ENCODE measurements around the gene PLK3. TPM values are rescaled to one million over a fixed set of nuclear protein-coding genes. Genes with fewer than 3 reads are reported as not detected.

PLK3 gene
- total RNA-seq (2022; extraction: Qiagen RNA extraction; ENCODE audit: low read depth) = 9.4 to 22.4 TPM (median 17.4 TPM) in 5 replicates

GRCh38 chr1:44799770-44800584 is at the start of gene PLK3:
PLK3 (plus strand) TSS chr1:44800377; CDS start chr1:44800464, 87 bp downstream.

GRCh38 chr1:44775078-44775929 is 24.9 kb upstream of the PLK3 start, which contains the start of gene RPS8:
RPS8 (plus strand) TSS chr1:44775540; CDS start chr1:44775597, 57 bp downstream.

GRCh38 chr1:44788120-44788860 is 11.9 kb upstream of the PLK3 start, which contains the start of gene BEST4:
BEST4 (minus strand) TSS chr1:44788170; CDS start chr1:44787705, 465 bp downstream.

DNA sequence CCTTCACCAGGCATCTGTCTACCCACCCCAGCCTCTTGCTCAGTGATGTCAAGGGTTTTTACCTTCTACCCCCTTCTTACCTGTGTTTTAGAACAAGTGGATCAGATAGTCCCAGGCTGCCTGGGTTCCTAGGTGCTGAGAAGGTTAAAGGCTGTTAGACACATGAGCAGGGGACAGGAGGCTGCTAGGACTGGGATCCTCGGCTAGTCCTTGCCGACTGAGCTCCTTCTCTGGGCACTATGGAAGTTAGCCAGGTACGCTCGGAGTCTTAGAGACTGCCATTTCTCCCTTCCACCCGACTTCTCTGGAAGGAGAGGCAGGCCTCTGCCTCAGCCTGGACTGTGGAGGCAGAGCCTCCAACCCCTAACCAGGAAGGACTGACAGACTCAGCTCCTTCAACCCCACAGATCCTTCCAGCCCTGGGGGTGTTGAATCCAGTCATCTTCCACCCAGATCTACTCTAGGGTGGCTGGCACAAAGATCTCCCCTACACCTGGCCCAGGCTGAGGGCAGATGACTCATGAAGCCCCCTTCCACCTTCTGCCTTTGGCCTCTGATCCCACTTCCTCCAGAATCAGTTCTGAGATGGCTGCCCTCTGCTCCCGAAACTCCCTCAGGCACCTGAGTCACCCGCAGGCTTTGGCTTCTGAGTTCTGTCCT is 6.7 kb downstream of the PLK3 start, which contains the start of gene DYNLT4:
TSS of gene DYNLT4 (minus strand) at position 648 of the 660 bp plus-strand sequence. CDS start 683 bp downstream, outside the sequence.

DNA sequence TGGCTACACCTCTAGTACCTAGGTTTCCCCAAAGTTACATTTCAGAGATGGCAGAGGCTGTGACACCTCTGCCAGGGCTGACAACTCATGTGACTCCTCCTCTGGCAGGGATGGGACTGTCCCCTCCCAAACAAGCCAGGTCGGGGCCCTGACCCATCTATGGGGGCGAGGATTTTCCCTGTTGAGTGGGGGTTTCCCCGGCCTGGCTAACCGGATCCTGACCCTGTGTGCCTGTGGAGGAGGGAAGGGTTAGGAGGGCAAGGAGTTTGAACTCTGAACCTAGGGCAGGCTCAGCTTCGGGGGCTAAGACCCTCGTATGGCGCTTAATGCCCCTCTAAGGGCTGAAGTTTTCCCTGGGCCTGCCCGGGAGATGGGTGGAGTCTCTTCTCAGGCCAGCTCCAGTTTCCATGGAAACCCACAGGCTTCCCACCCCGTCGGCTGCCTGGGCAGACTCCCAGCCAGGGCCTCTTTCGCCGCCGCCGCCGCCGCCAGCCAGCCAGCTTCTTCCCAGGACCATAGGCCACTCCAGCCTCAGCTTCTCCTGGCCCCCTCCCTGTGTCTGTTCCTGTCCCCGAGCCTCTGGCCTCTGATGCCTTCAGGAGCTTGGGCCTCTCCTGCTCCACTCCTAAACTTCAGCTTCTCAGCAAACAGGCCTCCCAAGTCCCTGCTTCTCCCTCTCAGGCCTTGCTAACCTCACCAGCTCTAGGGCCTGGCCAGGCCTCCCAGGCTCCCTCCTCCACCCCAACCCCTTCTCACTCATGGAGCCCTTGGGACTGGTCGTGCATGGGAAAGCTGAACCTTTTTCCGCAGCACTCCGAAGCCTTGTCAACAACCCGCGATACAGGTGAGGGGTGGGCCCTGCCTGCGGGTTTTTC is 8.1 kb downstream of the PLK3 start, which contains the start of gene BTBD19:
TSS of gene BTBD19 (plus strand) at position 461 of the 875 bp plus-strand sequence. CDS start at position 759, 298 bp downstream.

GRCh38 chr1:44842862-44843655 is 42.9 kb downstream of the PLK3 start, which contains the start of gene PTCH2:
PTCH2 (minus strand) TSS chr1:44843253; CDS start chr1:44842932, 321 bp downstream.

Other genes starting within 250 kb of the PLK3 start
- gene TMEM53, start 125.9 kb upstream of the PLK3 start, total RNA-seq (2022; extraction: Qiagen RNA extraction; ENCODE audit: low read depth) = 5.7 to 10.2 TPM (median 9.0 TPM) in 5 replicates
- 0.38 to 1.1 TPM (median 0.65 TPM) in 5 replicates for gene ARMH1, start 125.7 kb upstream of the PLK3 start, total RNA-seq (2022; extraction: Qiagen RNA extraction; ENCODE audit: low read depth)
- gene RNU5D-1, start 69.2 kb upstream of the PLK3 start, total RNA-seq (2022; extraction: Qiagen RNA extraction; ENCODE audit: low read depth) = not detected in 5 replicates
- gene KIF2C, start 60.5 kb upstream of the PLK3 start, total RNA-seq (2022; extraction: Qiagen RNA extraction; ENCODE audit: low read depth) = 36.6 to 42.0 TPM (median 40.4 TPM) in 5 replicates
- gene RPS8, start 24.8 kb upstream of the PLK3 start, total RNA-seq (2022; extraction: Qiagen RNA extraction; ENCODE audit: low read depth) = 1,564 to 1,669 TPM (median 1,623 TPM) in 5 replicates
- gene BEST4, start 12.2 kb upstream of the PLK3 start, total RNA-seq (2022; extraction: Qiagen RNA extraction; ENCODE audit: low read depth) = 0.26 to 0.42 TPM (median 0.38 TPM) in 5 replicates
- 0.69 to 0.99 TPM (median 0.81 TPM) in 3 of 5 replicates, not detected in the others for gene DYNLT4, start 7.0 kb downstream of the PLK3 start, total RNA-seq (2022; extraction: Qiagen RNA extraction; ENCODE audit: low read depth)
- gene BTBD19, start 8.1 kb downstream of the PLK3 start, total RNA-seq (2022; extraction: Qiagen RNA extraction; ENCODE audit: low read depth) = 2.0 to 3.4 TPM (median 3.2 TPM) in 5 replicates
- gene PTCH2, start 42.9 kb downstream of the PLK3 start, total RNA-seq (2022; extraction: Qiagen RNA extraction; ENCODE audit: low read depth) = 0.20 to 0.31 TPM (median 0.25 TPM) in 4 of 5 replicates, not detected in the other
- gene EIF2B3, start 186.2 kb downstream of the PLK3 start, total RNA-seq (2022; extraction: Qiagen RNA extraction; ENCODE audit: low read depth) = 18.0 to 20.9 TPM (median 18.9 TPM) in 5 replicates
- 11.1 to 22.3 TPM (median 19.7 TPM) in 5 replicates for gene HECTD3, start 210.9 kb downstream of the PLK3 start, total RNA-seq (2022; extraction: Qiagen RNA extraction; ENCODE audit: low read depth)
- 43.4 to 47.7 TPM (median 46.1 TPM) in 5 replicates for gene UROD, start 211.9 kb downstream of the PLK3 start, total RNA-seq (2022; extraction: Qiagen RNA extraction; ENCODE audit: low read depth)